GM23338 (cell line): Measurements from ENCODE around the gene CFAP300. TPM values are rescaled to one million over a fixed set of nuclear protein-coding genes. Genes with fewer than 3 reads are reported as not detected.

Experiments
- ATAC-seq: fragments of 200-7000 bp; cut with Tn5 transposase; 3 replicates; pipeline ENCODE4 v1.9.1; 2020
- DNase-seq: peaks from one replicate; pipeline ENCODE4 v3.0.0-alpha.2; 2015; ENCODE audit warnings: low spot score
- H2AFZ ChIP-seq: fragments of 200-600 bp; sonication (generic); 2 replicates; pipeline ENCODE4 v1.8.0; 2016; ENCODE audit warnings: antibody characterized with exemption, mild to moderate bottlenecking, moderate library complexity
- H3F3A ChIP-seq: fragments of 200-600 bp; sonication (generic); replicated peaks from 2 replicates; pipeline ENCODE4 v1.8.0; 2017; ENCODE audit warnings: antibody characterized with exemption, mixed run types, low read depth
- H3K27ac ChIP-seq: fragments of 200-600 bp; sonication (generic); 2 replicates; pipeline ENCODE4 v1.6.1; 2016; ENCODE audit warnings: low read depth
- H3K27me3 ChIP-seq: fragments of 200-600 bp; sonication (generic); 2 replicates; pipeline ENCODE4 v1.8.0; 2016; ENCODE audit warnings: mild to moderate bottlenecking, mixed run types, moderate library complexity; ENCODE audit not compliant: insufficient read depth
- H3K36me3 ChIP-seq: fragments of 200-600 bp; sonication (generic); 2 replicates; pipeline ENCODE4 v1.8.0; 2016; ENCODE audit warnings: mild to moderate bottlenecking; ENCODE audit not compliant: insufficient read depth
- H3K4me1 ChIP-seq: fragments of 200-600 bp; sonication (generic); 2 replicates; pipeline ENCODE4 v1.8.0; 2016; ENCODE audit warnings: mild to moderate bottlenecking, moderate library complexity; ENCODE audit not compliant: insufficient read depth
- H3K4me2 ChIP-seq: fragments of 200-600 bp; sonication (generic); 2 replicates; pipeline ENCODE4 v1.7.1; 2017; ENCODE audit warnings: mixed run types
- H3K4me3 ChIP-seq: fragments of 200-600 bp; sonication (generic); 2 replicates; pipeline ENCODE4 v1.6.1; 2016; ENCODE audit warnings: mixed run types
- H3K79me2 ChIP-seq: fragments of 200-600 bp; sonication (generic); replicated peaks from 2 replicates; pipeline ENCODE4 v1.8.0; 2017; ENCODE audit warnings: mild to moderate bottlenecking; ENCODE audit not compliant: insufficient read depth
- H3K9me2 ChIP-seq: fragments of 200-600 bp; sonication (generic); 2 replicates; pipeline ENCODE4 v1.8.0; 2017; ENCODE audit not compliant: insufficient read depth
- H4K20me1 ChIP-seq: fragments of 200-600 bp; sonication (generic); replicated peaks from 2 replicates; pipeline ENCODE4 v1.8.0; 2017; ENCODE audit warnings: mild to moderate bottlenecking; ENCODE audit not compliant: insufficient read depth
- H3K27ac Mint-ChIP-seq: 2 replicates; pipeline ENCODE4 v1.8.0; 2020; ENCODE audit warnings: inconsistent platforms, mild to moderate bottlenecking, moderate library complexity, mixed read lengths
- H3K27me3 Mint-ChIP-seq: 3 replicates; pipeline ENCODE4 v1.8.0; 2022; ENCODE audit warnings: low read depth, mild to moderate bottlenecking, moderate library complexity, mixed read lengths, inconsistent platforms; ENCODE audit not compliant: insufficient read depth, poor library complexity
- H3K36me3 Mint-ChIP-seq: 3 replicates; pipeline ENCODE4 v1.8.0; 2021; ENCODE audit warnings: low read depth, mild to moderate bottlenecking, inconsistent platforms, moderate library complexity, mixed read lengths
- H3K4me1 Mint-ChIP-seq: 3 replicates; pipeline ENCODE4 v1.8.0; 2020; ENCODE audit warnings: mild to moderate bottlenecking, inconsistent platforms, mixed read lengths
- H3K4me3 Mint-ChIP-seq: 3 replicates; pipeline ENCODE4 v1.8.0; 2021; ENCODE audit warnings: moderate library complexity, mild to moderate bottlenecking, inconsistent platforms, mixed read lengths
- H3K9me3 Mint-ChIP-seq: 3 replicates; pipeline ENCODE4 v1.8.0; 2020; ENCODE audit warnings: moderate library complexity, mild to moderate bottlenecking, inconsistent platforms, mixed read lengths
- ETS1 ChIP-seq: IDR thresholded peaks from 2 replicates; pipeline ENCODE4 v1.6.1; 2016; ENCODE audit warnings: antibody characterized with exemption
- EZH2phosphoT487 ChIP-seq: fragments of 200-600 bp; sonication (generic); IDR thresholded peaks from one replicate; pipeline ENCODE4 v1.8.1; 2018; ENCODE audit warnings: antibody characterized with exemption; ENCODE audit not compliant: unreplicated experiment
- POLR2AphosphoS5 ChIP-seq: IDR thresholded peaks from 2 replicates; pipeline ENCODE4 v1.6.1; 2016; ENCODE audit warnings: antibody characterized with exemption, low read depth
- REST ChIP-seq: IDR thresholded peaks from one replicate; pipeline ENCODE4 v1.6.1; 2018; ENCODE audit warnings: antibody characterized with exemption; ENCODE audit not compliant: unreplicated experiment
- ZNF114 ChIP-seq: fragments of 250-450 bp; sonication (Bioruptor Pico); IDR thresholded peaks from 2 replicates; pipeline ENCODE4 v1.5.0; 2020; ENCODE audit warnings: mild to moderate bottlenecking, moderate library complexity
- ZNF331 ChIP-seq: fragments of 250-450 bp; sonication (Bioruptor Pico); IDR thresholded peaks from 2 replicates; pipeline ENCODE4 v1.5.0; 2020; ENCODE audit warnings: low read depth, mild to moderate bottlenecking, moderate library complexity
- polyA plus RNA-seq: library from polyadenylated mRNA; unstranded; fragments of >200 nt; fragmentation: Nextera tagmentation; extraction: Ambion mirVana; gene quantifications from 2 replicates; pipeline ENCODE4 v1.2.1, GENCODE V29; 2016
- total RNA-seq: library from RNA; depleted of rRNA; stranded (reverse); fragments of >200 nt; shearing (Covaris generic); gene quantifications from 2 replicates; pipeline ENCODE4 v1.2.3, GENCODE V29; 2014

Gene CFAP300
- total and polyA plus RNA-seq, 2 experiments from 2014 or later: 1.4 to 6.0 TPM

GRCh38 chr11:102005306-102005705 is 41.9 kb upstream of the CFAP300 start:
- H3K27ac Mint-ChIP-seq: no peak overlapping the region
- Histone ChIP-seq H3K27me3 (no peaks in the 10 kb centered on the region), H3K9me2 (no peaks in the 10 kb centered on the region), H3F3A (no peaks in the 10 kb centered on the region), H3K79me2 (no peaks in the 10 kb centered on the region), H3K4me2 (no peak overlapping the region), H2AFZ (peak overlapping the region; percentile 82), H3K27ac (no peak overlapping the region), H3K4me3 (no peak overlapping the region), H4K20me1 (no peaks in the 10 kb centered on the region), H3K36me3 (no peaks in the 10 kb centered on the region), H3K4me1 (no peaks in the 10 kb centered on the region)
- H3K4me1 Mint-ChIP-seq: peaks cover 8% of the 10 kb centered on the region
- H3K36me3 Mint-ChIP-seq: no peaks in the 10 kb centered on the region
- TF ChIP-seq POLR2AphosphoS5 (no peak), EZH2phosphoT487 (no peak), REST (no peak)
- peak; percentile 22 for DNase-seq
- peak; percentile 57 for ATAC-seq
- H3K4me3 Mint-ChIP-seq: no peak overlapping the region
- no peaks in the 10 kb centered on the region for H3K9me3 Mint-ChIP-seq
- H3K27me3 Mint-ChIP-seq: peaks cover 3% of the 10 kb centered on the region

DNA sequence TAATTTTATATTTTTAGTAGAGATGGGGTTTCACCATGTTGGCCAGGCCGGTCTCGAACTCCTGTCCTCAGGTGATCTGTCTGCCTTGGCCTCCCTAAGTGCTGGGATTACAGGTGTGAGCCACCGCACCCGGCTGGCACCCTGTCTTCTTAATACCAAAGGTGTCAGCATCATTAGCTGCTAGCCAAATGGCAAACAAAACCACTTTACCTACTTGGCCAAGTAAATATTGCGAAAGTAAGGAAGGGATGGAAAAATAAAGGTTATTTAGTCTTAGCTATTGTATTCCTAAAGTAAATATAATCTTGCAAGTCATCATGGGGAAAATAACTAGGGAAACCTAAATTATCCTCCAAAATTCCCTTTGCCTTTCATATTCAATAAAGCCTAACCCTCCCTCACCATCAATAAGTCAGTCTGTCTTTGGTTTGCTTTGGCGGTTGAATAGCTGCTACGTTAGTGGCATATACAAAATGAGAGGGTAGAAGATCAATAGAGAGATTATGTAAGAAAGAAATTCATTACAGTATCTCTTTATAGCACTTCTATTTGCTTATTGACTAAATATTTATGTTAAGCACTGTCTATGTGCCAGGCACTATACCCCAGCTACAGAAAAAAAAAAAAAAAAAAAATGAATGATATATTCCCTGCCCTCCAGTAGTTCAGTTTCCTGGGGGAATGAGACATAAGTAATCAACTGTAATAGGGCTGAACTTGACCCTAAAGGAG is 40.2 kb upstream of the CFAP300 start:
- Histone ChIP-seq H4K20me1 (no peaks in the 10 kb centered on the region), H3K36me3 (no peaks in the 10 kb centered on the region), H3K9me2 (no peaks in the 10 kb centered on the region), H3K79me2 (no peaks in the 10 kb centered on the region), H3K4me2 (no peak overlapping the region), H3K4me3 (no peak overlapping the region), H3K27ac (no peak overlapping the region), H3K4me1 (peaks cover 5% of the 10 kb centered on the region; the same call in 1 of the 2 replicates), H3K27me3 (no peaks in the 10 kb centered on the region), H2AFZ (no peak overlapping the region), H3F3A (no peaks in the 10 kb centered on the region)
- no peak for ATAC-seq
- Mint-ChIP-seq H3K27me3 (peaks cover 3% of the 10 kb centered on the region), H3K36me3 (no peaks in the 10 kb centered on the region), H3K4me1 (peaks cover 8% of the 10 kb centered on the region), H3K4me3 (no peak overlapping the region), H3K9me3 (no peaks in the 10 kb centered on the region), H3K27ac (no peak overlapping the region)
- no peak for DNase-seq
- TF ChIP-seq ZNF114 (CRISPR knock-in tag): no peak
- TF ChIP-seq ETS1: no peak
- TF ChIP-seq ZNF331 (CRISPR knock-in tag): no peak
